Measurements from ENCODE around the gene EIF3I.

- TF ChIP-seq CTCF (conservative IDR thresholded peaks at IDR 0.05 in 1 of 2, IDR thresholded peaks at IDR 0.05 in 1 of 2; ENCODE audit: low read depth in 1 of 2, low read length in 2 of 2), result no peak
- TF ChIP-seq EZH2 (IDR thresholded peaks at IDR 0.05; ENCODE audit: low read length, missing control alignments), result no peak
Measured at GRCh38 chr1:32257227-32257508, 35.0 kb downstream of the EIF3I start.
